A673 (cell line): ENCODE results near the gene SAP130. TPM values are rescaled to one million over a fixed set of nuclear protein-coding genes. Genes with fewer than 3 reads are reported as not detected.
A peak's percentile ranks its signal among the peaks of the same experiment; 100 is the strongest.

Source experiments
- BruUV-seq: library from RNA; stranded (reverse); fragments of 400-500 nt; replicated peaks from 2 replicates; lab custom pipeline; 2021; lab: Mats Ljungman, UMichigan
- CTCF ChIA-PET: fragments of 300-600 bp; sonication (Branson Sonifier 250); formaldehyde crosslinking; loops from one replicate; lab custom pipeline; 2022; ENCODE audit warnings: antibody characterized with exemption; lab: Charles Lee
- POLR2A ChIA-PET: fragments of 300-600 bp; sonication (Branson Sonifier 250); formaldehyde crosslinking; loops from one replicate; lab custom pipeline; 2022; ENCODE audit warnings: antibody characterized with exemption; ENCODE audit not compliant: low non-redundant PET; lab: Charles Lee
- DNase-seq: peaks from one replicate; pipeline ENCODE4 v3.0.0-alpha.2; 2015; ENCODE audit warnings: low spot score
- H3K27ac ChIP-seq: fragments of 200-600 bp; sonication (generic); 2 replicates; pipeline ENCODE4 v1.5.1; 2016; ENCODE audit warnings: mixed run types, low read depth, mild to moderate bottlenecking, mixed read lengths, antibody characterized with exemption, low read length; ENCODE audit not compliant: poor library complexity, severe bottlenecking
- H3K27me3 ChIP-seq: fragments of 200-600 bp; sonication (generic); replicated peaks from 2 replicates; pipeline ENCODE4 v1.6.1; 2017; ENCODE audit warnings: mixed run types, low read depth, mild to moderate bottlenecking, mixed read lengths, antibody characterized with exemption, low read length; ENCODE audit not compliant: insufficient read depth, poor library complexity
- H3K36me3 ChIP-seq: fragments of 200-600 bp; sonication (generic); 2 replicates; pipeline ENCODE4 v1.6.1; 2016; ENCODE audit warnings: mixed run types, mild to moderate bottlenecking, mixed read lengths, antibody characterized with exemption, low read length; ENCODE audit not compliant: insufficient read depth, poor library complexity, severe bottlenecking
- H3K4me1 ChIP-seq: fragments of 200-600 bp; sonication (generic); 2 replicates; pipeline ENCODE4 v1.6.1; 2017; ENCODE audit warnings: mixed run types, mild to moderate bottlenecking, mixed read lengths, antibody characterized with exemption, low read length; ENCODE audit not compliant: insufficient read depth, poor library complexity, severe bottlenecking
- H3K4me3 ChIP-seq: fragments of 200-600 bp; sonication (generic); 2 replicates; pipeline ENCODE4 v1.5.1; 2016; ENCODE audit warnings: low read depth, mixed run types, mild to moderate bottlenecking, mixed read lengths, low read length; ENCODE audit not compliant: poor library complexity, severe bottlenecking
- H3K9me3 ChIP-seq: fragments of 200-600 bp; sonication (generic); 2 replicates; pipeline ENCODE4 v1.6.1; 2016; ENCODE audit warnings: mixed run types, low read depth, mild to moderate bottlenecking, mixed read lengths, antibody characterized with exemption, low read length; ENCODE audit not compliant: poor library complexity, severe bottlenecking
- EZH2 ChIP-seq: fragments of 200-600 bp; sonication (generic); IDR thresholded peaks from 2 replicates; pipeline ENCODE4 v1.6.1; 2017; ENCODE audit warnings: borderline replicate concordance, low read depth, mild to moderate bottlenecking, mixed read lengths, antibody characterized with exemption, low read length; ENCODE audit not compliant: poor library complexity, severe bottlenecking
- intact Hi-C: fragments of 100-400 bp; cut with micrococcal nuclease; formaldehyde crosslinking; loops from one replicate; pipeline ENCODE4 v1.10.0; 2022; ENCODE audit not compliant: unreplicated experiment
- total RNA-seq: library from RNA; stranded (reverse); gene quantifications from 2 replicates; pipeline ENCODE4 v1.2.3, GENCODE V29; 2021
- TF ChIP-seq, protein P1 (sequence below): fragments of 300-800, 200-600 bp; sonication (generic); conservative IDR thresholded peaks from 2 replicates; pipeline ENCODE4 v1.5.1; 2017; ENCODE audit warnings: low read depth, mild to moderate bottlenecking, antibody characterized with exemption, low read length, moderate library complexity, mixed read lengths

Gene SAP130
- total RNA-seq, 1 experiment from 2014 or later: 40.4 TPM

DNA sequence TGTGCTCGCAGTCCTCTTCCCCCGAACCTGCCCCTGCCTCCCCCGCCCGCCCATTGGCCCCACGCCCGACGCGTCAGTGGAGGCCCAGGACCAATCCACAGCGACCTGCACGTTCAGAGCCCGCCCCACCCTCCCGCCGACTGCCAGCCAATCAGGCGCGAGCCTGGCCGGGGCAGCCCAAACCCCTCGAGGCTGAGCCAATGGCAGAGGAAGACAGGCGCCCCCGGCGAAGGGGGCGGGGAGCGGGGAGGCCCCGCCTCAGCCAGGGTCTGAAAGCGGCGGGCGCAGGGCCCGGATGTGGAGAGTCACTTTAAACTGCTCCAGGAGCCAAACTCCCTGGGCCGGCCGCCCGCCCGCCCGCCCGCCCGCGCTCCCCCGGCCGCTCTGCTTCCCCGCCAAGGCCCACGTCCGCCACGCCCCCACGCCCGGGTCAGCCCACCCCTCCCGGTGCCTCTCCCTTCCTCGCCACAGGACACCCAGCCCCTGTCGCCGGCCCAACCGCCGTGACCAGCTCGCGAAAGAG, 520 bp downstream of the SAP130 start:
- peaks cover 5% of the 10 kb centered on the region for H3K36me3 ChIP-seq
- no TSS peak for BruUV-seq
- peaks cover 7% of the 10 kb centered on the region for H3K9me3 ChIP-seq
- intact Hi-C loops: no loop called here
- peak; percentile 100 for DNase-seq
- H3K27ac ChIP-seq: peak overlapping the region; percentile 95
- H3K4me3 ChIP-seq: peak overlapping the region; percentile 99
- peaks cover 6% of the 10 kb centered on the region for H3K4me1 ChIP-seq
- ChIA-PET CTCF (no interaction called here), POLR2A (interaction anchor here (0.6 kb wide), 1 partner anchor 637 kb away, joined by 3 read pairs; no protein-coding TSS in a partner anchor)
- H3K27me3 ChIP-seq: no peaks in the 10 kb centered on the region
- TF ChIP-seq, protein P1, sequence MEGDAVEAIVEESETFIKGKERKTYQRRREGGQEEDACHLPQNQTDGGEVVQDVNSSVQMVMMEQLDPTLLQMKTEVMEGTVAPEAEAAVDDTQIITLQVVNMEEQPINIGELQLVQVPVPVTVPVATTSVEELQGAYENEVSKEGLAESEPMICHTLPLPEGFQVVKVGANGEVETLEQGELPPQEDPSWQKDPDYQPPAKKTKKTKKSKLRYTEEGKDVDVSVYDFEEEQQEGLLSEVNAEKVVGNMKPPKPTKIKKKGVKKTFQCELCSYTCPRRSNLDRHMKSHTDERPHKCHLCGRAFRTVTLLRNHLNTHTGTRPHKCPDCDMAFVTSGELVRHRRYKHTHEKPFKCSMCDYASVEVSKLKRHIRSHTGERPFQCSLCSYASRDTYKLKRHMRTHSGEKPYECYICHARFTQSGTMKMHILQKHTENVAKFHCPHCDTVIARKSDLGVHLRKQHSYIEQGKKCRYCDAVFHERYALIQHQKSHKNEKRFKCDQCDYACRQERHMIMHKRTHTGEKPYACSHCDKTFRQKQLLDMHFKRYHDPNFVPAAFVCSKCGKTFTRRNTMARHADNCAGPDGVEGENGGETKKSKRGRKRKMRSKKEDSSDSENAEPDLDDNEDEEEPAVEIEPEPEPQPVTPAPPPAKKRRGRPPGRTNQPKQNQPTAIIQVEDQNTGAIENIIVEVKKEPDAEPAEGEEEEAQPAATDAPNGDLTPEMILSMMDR: no peak
- TF ChIP-seq EZH2: no peak

DNA sequence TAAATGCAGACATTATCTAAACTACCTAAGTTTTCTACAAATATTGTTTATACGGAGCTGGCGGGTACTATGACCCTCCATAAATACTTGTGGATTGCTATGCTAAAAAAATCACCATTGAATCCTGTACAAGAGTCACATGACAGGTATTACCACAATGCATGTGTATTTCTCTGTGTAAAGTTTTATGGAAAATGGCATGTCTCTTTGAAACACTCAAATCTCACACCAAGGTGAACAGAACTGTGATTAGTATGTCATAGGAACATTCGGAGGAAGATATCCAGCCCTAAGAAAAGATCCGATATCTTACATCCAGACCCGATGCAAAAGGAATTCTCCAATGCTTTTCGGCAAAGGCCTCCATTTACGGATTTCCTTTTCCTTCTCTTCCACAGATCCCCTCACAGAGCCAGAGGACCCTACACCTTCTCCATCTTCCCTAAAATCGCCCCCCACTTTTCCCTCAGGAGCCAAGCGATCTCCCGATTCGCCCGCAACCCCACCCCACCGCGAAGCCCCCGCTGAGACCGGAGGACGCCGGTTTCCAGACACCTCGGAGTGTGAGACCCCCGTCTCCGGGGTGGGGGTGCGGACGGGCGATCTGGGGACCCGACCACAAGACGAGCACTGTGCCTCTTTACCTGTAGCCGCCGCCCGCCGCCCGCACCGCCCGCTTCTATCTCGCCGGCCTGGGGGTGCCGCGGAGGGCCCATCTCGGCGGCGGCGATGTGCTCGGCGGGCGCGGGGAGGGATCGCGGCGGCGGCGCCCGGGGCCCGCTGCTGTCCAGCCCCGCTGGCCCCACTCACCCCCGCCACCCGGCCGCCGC, 1.2 kb downstream of the SAP130 start:
- H3K4me3 ChIP-seq: peak overlapping the region; percentile 99
- peak; percentile 11 for DNase-seq
- H3K36me3 ChIP-seq: peaks cover 5% of the 10 kb centered on the region
- CTCF ChIA-PET: no interaction called here
- H3K27me3 ChIP-seq: no peaks in the 10 kb centered on the region
- TF ChIP-seq, protein P1: no peak
- no peak for TF ChIP-seq EZH2
- POLR2A ChIA-PET: no interaction called here
- peaks cover 6% of the 10 kb centered on the region for H3K4me1 ChIP-seq
- H3K9me3 ChIP-seq: no peaks in the 10 kb centered on the region
- intact Hi-C loops: no loop called here
- peak overlapping the region; percentile 86 for H3K27ac ChIP-seq
- BruUV-seq: no TSS peak

DNA sequence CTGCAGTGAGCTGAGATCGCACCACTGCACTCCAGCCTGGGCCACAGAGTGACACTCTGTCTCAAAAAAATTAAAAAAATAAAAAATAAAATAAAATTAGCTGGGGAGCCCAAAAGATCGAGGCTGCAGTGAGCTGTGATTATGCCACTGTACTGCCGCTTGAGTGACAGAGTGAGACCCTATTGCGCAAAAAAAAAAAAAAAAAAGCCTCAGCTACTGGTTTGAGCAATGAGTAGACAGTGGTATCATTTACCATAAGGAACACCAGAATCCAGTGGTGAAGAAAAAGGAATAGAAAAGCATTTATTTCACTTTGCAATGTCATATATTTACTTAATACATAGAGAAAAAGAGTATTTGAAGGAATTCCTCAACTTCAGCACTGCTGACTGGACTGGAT, 3.0 kb downstream of the SAP130 start:
- intact Hi-C loops: no loop called here
- Histone ChIP-seq H3K27me3 (no peaks in the 10 kb centered on the region), H3K27ac (no peak overlapping the region), H3K4me3 (no peak overlapping the region), H3K4me1 (peaks cover 6% of the 10 kb centered on the region), H3K36me3 (peaks cover 5% of the 10 kb centered on the region), H3K9me3 (no peaks in the 10 kb centered on the region)
- ChIA-PET CTCF (interaction anchor here (0.6 kb wide), 1 partner anchor 804 kb away, joined by 10 read pairs; the partner anchor contains the start of gene CYP27C1), POLR2A (no interaction called here)
- no peak for DNase-seq
- no TSS peak for BruUV-seq
- TF ChIP-seq, protein P1: no peak
- no peak for TF ChIP-seq EZH2
